ENCODE measurements around the gene OR10G3. TPM values are rescaled to one million over a fixed set of nuclear protein-coding genes. Genes with fewer than 3 reads are reported as not detected.

Gene OR10G3
- total and polyA plus RNA-seq, 2 of the 13 experiments (the other 11 are each of a cell fraction or from before 2014, with no cell fraction given): not detected

DNA sequence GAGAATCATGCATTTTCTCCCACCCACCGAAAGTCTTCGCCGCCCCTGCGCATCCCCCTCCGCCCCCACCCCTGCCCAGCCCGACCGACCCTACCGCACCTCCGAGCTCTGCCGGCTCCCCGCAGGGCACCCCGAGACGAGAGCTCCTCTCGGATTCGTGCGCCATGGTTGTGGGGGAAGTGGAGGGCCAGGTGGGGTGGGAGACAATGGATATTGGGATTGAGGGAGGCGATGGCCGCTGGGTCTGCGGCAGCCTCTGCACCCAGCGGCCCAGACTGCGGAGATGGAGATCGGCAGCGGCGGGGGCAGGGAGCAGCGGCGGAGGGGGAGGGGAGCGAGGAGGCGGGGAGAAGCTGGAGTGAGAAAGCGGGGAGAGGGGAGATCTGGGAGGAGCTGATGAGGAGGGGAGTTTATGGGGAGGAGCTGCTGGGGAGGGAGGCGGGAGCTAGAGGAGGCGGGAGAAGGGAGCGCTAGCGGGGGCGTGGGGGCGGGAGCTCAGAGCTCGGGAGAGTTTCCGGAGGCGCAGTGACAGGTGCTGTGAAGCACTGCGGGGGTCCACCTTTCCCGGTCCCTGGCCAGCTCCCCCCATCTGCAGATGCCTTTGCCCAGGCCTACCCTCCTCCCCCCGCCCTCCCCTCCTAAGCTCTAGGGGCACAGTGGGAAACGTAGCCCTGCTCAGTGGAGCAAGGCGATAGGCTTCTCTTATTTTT lies 53.8 kb downstream of the OR10G3 start, which contains the start of gene SALL2 (continued):
- TF ChIP-seq ZNF850 (CRISPR knock-in tag; conservative IDR thresholded peaks at IDR 0.05): no peak
- TF ChIP-seq, protein P1, sequence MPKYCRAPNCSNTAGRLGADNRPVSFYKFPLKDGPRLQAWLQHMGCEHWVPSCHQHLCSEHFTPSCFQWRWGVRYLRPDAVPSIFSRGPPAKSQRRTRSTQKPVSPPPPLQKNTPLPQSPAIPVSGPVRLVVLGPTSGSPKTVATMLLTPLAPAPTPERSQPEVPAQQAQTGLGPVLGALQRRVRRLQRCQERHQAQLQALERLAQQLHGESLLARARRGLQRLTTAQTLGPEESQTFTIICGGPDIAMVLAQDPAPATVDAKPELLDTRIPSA (CRISPR knock-in tag; IDR thresholded peaks at IDR 0.05; ENCODE audit: borderline replicate concordance): 0 out of 2 replicates have a peak, but pooled peaks have one; percentile 71
- no peak for TF ChIP-seq JUND (CRISPR knock-in tag; IDR thresholded peaks at IDR 0.05)
- no peak for TF ChIP-seq HDAC6 (IDR thresholded peaks at IDR 0.05; ENCODE audit: low read depth, low read length)
- no peak for TF ChIP-seq TOPORS (CRISPR knock-in tag; IDR thresholded peaks at IDR 0.05)
- TF ChIP-seq BRCA1 (CRISPR knock-in tag; IDR thresholded peaks at IDR 0.05): no peak
- TF ChIP-seq CBX1 (IDR thresholded peaks at IDR 0.05; ENCODE audit: low read depth): no peak
- TF ChIP-seq, protein P2, sequence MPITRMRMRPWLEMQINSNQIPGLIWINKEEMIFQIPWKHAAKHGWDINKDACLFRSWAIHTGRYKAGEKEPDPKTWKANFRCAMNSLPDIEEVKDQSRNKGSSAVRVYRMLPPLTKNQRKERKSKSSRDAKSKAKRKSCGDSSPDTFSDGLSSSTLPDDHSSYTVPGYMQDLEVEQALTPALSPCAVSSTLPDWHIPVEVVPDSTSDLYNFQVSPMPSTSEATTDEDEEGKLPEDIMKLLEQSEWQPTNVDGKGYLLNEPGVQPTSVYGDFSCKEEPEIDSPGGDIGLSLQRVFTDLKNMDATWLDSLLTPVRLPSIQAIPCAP (CRISPR knock-in tag; IDR thresholded peaks at IDR 0.05; ENCODE audit: low read depth): no peak
- TF ChIP-seq, protein P3, sequence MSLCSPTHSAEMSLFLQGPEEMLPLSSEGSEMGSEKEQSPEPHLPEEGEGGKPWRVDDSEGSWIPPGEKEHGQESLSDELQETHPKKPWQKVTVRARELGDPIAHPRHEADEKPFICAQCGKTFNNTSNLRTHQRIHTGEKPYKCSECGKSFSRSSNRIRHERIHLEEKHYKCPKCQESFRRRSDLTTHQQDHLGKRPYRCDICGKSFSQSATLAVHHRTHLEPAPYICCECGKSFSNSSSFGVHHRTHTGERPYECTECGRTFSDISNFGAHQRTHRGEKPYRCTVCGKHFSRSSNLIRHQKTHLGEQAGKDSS (CRISPR knock-in tag; IDR thresholded peaks at IDR 0.05; ENCODE audit: borderline replicate concordance, low read depth): no peak
- peak; percentile 85; the same call in 1 of the 2 replicates for TF ChIP-seq ZNF572 (CRISPR knock-in tag; IDR thresholded peaks at IDR 0.05)
- TF ChIP-seq ZNF768 (CRISPR knock-in tag; IDR thresholded peaks at IDR 0.05): no peak
- TF ChIP-seq ZNF552 (CRISPR knock-in tag; IDR thresholded peaks at IDR 0.05; ENCODE audit: borderline replicate concordance): no peak
- TF ChIP-seq, protein P4, sequence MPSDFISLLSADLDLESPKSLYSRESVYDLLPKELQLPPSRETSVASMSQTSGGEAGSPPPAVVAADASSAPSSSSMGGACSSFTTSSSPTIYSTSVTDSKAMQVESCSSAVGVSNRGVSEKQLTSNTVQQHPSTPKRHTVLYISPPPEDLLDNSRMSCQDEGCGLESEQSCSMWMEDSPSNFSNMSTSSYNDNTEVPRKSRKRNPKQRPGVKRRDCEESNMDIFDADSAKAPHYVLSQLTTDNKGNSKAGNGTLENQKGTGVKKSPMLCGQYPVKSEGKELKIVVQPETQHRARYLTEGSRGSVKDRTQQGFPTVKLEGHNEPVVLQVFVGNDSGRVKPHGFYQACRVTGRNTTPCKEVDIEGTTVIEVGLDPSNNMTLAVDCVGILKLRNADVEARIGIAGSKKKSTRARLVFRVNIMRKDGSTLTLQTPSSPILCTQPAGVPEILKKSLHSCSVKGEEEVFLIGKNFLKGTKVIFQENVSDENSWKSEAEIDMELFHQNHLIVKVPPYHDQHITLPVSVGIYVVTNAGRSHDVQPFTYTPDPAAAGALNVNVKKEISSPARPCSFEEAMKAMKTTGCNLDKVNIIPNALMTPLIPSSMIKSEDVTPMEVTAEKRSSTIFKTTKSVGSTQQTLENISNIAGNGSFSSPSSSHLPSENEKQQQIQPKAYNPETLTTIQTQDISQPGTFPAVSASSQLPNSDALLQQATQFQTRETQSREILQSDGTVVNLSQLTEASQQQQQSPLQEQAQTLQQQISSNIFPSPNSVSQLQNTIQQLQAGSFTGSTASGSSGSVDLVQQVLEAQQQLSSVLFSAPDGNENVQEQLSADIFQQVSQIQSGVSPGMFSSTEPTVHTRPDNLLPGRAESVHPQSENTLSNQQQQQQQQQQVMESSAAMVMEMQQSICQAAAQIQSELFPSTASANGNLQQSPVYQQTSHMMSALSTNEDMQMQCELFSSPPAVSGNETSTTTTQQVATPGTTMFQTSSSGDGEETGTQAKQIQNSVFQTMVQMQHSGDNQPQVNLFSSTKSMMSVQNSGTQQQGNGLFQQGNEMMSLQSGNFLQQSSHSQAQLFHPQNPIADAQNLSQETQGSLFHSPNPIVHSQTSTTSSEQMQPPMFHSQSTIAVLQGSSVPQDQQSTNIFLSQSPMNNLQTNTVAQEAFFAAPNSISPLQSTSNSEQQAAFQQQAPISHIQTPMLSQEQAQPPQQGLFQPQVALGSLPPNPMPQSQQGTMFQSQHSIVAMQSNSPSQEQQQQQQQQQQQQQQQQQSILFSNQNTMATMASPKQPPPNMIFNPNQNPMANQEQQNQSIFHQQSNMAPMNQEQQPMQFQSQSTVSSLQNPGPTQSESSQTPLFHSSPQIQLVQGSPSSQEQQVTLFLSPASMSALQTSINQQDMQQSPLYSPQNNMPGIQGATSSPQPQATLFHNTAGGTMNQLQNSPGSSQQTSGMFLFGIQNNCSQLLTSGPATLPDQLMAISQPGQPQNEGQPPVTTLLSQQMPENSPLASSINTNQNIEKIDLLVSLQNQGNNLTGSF (CRISPR knock-in tag; IDR thresholded peaks at IDR 0.05): no peak
- no peak for TF ChIP-seq SP140L (CRISPR knock-in tag; IDR thresholded peaks at IDR 0.05; ENCODE audit: borderline replicate concordance)
- peak; percentile 61; the same call in 1 of the 2 replicates for TF ChIP-seq ZC3H13 (CRISPR knock-in tag; IDR thresholded peaks at IDR 0.05)
- TF ChIP-seq, protein P5, sequence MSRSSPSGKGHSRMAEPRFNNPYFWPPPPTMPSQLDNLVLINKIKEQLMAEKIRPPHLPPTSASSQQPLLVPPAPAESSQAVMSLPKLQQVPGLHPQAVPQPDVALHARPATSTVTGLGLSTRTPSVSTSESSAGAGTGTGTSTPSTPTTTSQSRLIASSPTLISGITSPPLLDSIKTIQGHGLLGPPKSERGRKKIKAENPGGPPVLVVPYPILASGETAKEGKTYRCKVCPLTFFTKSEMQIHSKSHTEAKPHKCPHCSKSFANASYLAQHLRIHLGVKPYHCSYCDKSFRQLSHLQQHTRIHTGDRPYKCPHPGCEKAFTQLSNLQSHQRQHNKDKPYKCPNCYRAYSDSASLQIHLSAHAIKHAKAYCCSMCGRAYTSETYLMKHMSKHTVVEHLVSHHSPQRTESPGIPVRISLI (CRISPR knock-in tag; IDR thresholded peaks at IDR 0.05; ENCODE audit: borderline replicate concordance): no peak
- TF ChIP-seq, protein P6, sequence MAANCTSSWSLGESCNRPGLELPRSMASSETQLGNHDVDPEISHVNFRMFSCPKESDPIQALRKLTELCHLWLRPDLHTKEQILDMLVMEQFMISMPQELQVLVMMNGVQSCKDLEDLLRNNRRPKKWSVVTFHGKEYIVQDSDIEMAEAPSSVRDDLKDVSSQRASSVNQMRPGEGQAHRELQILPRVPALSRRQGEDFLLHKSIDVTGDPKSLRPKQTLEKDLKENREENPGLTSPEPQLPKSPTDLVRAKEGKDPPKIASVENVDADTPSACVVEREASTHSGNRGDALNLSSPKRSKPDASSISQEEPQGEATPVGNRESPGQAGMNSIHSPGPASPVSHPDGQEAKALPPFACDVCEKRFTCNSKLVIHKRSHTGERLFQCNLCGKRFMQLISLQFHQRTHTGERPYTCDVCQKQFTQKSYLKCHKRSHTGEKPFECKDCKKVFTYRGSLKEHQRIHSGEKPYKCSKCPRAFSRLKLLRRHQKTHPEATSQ (CRISPR knock-in tag; IDR thresholded peaks at IDR 0.05; ENCODE audit: borderline replicate concordance): no peak
- TF ChIP-seq MEF2D (CRISPR knock-in tag; IDR thresholded peaks at IDR 0.05): no peak; the same call in 1 of the 2 replicates

All from HepG2 (cell line).